HCT116 (cell line): ENCODE data around the gene EVI5L. TPM values are rescaled to one million over a fixed set of nuclear protein-coding genes. Genes with fewer than 3 reads are reported as not detected.

Source experiments
- ATAC-seq: fragments of 200-7000 bp; cut with Tn5 transposase; 2 replicates; pipeline ENCODE4 v1.9.1; 2020; ENCODE audit warnings: mild to moderate bottlenecking, moderate library complexity
- BruUV-seq: library from RNA; stranded (reverse); fragments of 400-500 nt; replicated peaks from 2 replicates; lab custom pipeline; 2021; lab: Mats Ljungman, UMichigan
- CTCF ChIA-PET: fragments of 300-600 bp; sonication (Branson Sonifier 250); formaldehyde crosslinking; loops from one replicate; lab custom pipeline; 2021; ENCODE audit warnings: antibody characterized with exemption; lab: Charles Lee
- POLR2A ChIA-PET: fragments of 300-600, 350-600 bp; sonication (Branson Sonifier 250); formaldehyde crosslinking; loops from one replicate; lab custom pipeline; 2021; ENCODE audit warnings: antibody characterized with exemption; lab: Charles Lee
- RAD21 ChIA-PET, 2 experiments: fragments of 300-600 bp; sonication (Branson Sonifier 250); formaldehyde crosslinking; loops; one replicate each; lab custom pipeline; 2023; ENCODE audit warnings: low total read pairs in 2 of 2; ENCODE audit not compliant: uncharacterized antibody in 2 of 2, unreplicated experiment in 2 of 2, low non-redundant PET in 1 of 2; lab: Charles Lee
- DNase-seq: peaks from one replicate; pipeline ENCODE4 v3.0.0-alpha.2; 2010; ENCODE audit warnings: low read depth, low spot score
- H2AFZ ChIP-seq: fragments of 200-600 bp; shearing (Covaris generic), sonication (generic); 2 replicates; pipeline ENCODE4 v1.6.1; 2017; ENCODE audit warnings: low read depth, mixed run types, mixed read lengths, antibody characterized with exemption, low read length; ENCODE audit not compliant: poor library complexity, severe bottlenecking
- H3K27ac ChIP-seq: 2 replicates; pipeline ENCODE4 v1.5.1; 2012; ENCODE audit warnings: low read depth, low read length
- H3K27me3 ChIP-seq: fragments of 200-600 bp; sonication (generic); 2 replicates; pipeline ENCODE4 v1.6.1; 2016; ENCODE audit warnings: mixed run types, low read length, mixed read lengths; ENCODE audit not compliant: insufficient read depth
- H3K36me3 ChIP-seq, 2 experiments: fragments of 200-500 bp in 1 of 2; fragments of 200-600 bp in 1 of 2; sonication (Bioruptor generic) in 1 of 2; sonication (generic) in 1 of 2; 2 replicates each; pipeline versions ENCODE4 v1.5.1 to v1.6.1; 2014 to 2016; ENCODE audit warnings: low read length in 2 of 2, inconsistent platforms in 1 of 2, mixed read lengths in 1 of 2, mixed run types in 1 of 2; ENCODE audit not compliant: insufficient read depth in 2 of 2, control insufficient read depth in 1 of 2
- H3K4me1 ChIP-seq, 2 experiments: fragments of 200-600 bp in 1 of 2; sonication (generic) in 1 of 2; 2 replicates each; pipeline versions ENCODE4 v1.5.1 to v1.6.1; 2012 to 2017; ENCODE audit warnings: low read length in 2 of 2, inconsistent platforms in 1 of 2, mild to moderate bottlenecking in 1 of 2, mixed read lengths in 1 of 2, mixed run types in 1 of 2, moderate library complexity in 1 of 2; ENCODE audit not compliant: insufficient read depth in 2 of 2, control insufficient read depth in 1 of 2
- H3K4me2 ChIP-seq: fragments of 200-600 bp; sonication (generic); 2 replicates; pipeline ENCODE4 v1.6.1; 2017; ENCODE audit warnings: mixed run types, low read length, mixed read lengths
- H3K4me3 ChIP-seq, 2 experiments: fragments of 200-600 bp in 1 of 2; sonication (generic) in 1 of 2; replicated peaks in 1 of 2; 2 replicates each; pipeline ENCODE4 v1.5.1; 2011 to 2016; ENCODE audit warnings: low read length in 2 of 2, control low read depth in 1 of 2, low read depth in 1 of 2, mild to moderate bottlenecking in 1 of 2, mixed read lengths in 1 of 2, mixed run types in 1 of 2
- H3K79me2 ChIP-seq: fragments of 200-600 bp; sonication (generic); 2 replicates; pipeline ENCODE4 v1.6.1; 2017; ENCODE audit warnings: mild to moderate bottlenecking, mixed run types, low read length, moderate library complexity, mixed read lengths; ENCODE audit not compliant: insufficient read depth
- H3K9ac ChIP-seq: fragments of 200-600 bp; sonication (generic); 2 replicates; pipeline ENCODE4 v1.6.1; 2016; ENCODE audit warnings: low read length, mixed read lengths
- H3K9me2 ChIP-seq: fragments of 200-600 bp; sonication (generic), shearing (Covaris generic); 2 replicates; pipeline ENCODE4 v1.6.1; 2017; ENCODE audit warnings: mixed run types, mild to moderate bottlenecking, moderate library complexity; ENCODE audit not compliant: insufficient read depth
- H3K9me3 ChIP-seq, 2 experiments: fragments of 200-500 bp in 1 of 2; fragments of 200-600 bp in 1 of 2; sonication (Bioruptor generic) in 1 of 2; sonication (generic) in 1 of 2; 2 replicates each; pipeline ENCODE4 v1.6.1; 2014 to 2017; ENCODE audit warnings: low read length in 2 of 2, mixed read lengths in 2 of 2, inconsistent platforms in 1 of 2, low read depth in 1 of 2, mild to moderate bottlenecking in 1 of 2, mixed run types in 1 of 2, moderate library complexity in 1 of 2; ENCODE audit not compliant: control insufficient read depth in 1 of 2, insufficient read depth in 1 of 2
- H4K20me1 ChIP-seq: fragments of 200-600 bp; sonication (generic), shearing (Covaris generic); 2 replicates; pipeline ENCODE4 v1.6.1; 2017; ENCODE audit warnings: mixed run types, mild to moderate bottlenecking, moderate library complexity; ENCODE audit not compliant: insufficient read depth
- CEBPB ChIP-seq: IDR thresholded peaks from 2 replicates; pipeline ENCODE4 v1.6.1; 2012; ENCODE audit warnings: low read depth
- ELF1 ChIP-seq: IDR thresholded peaks from 2 replicates; pipeline ENCODE4 v1.6.1; 2012; ENCODE audit warnings: low read depth, borderline replicate concordance
- EZH2 ChIP-seq: fragments of 200-600 bp; sonication (generic); IDR thresholded peaks from 2 replicates; pipeline ENCODE4 v1.6.1; 2017; ENCODE audit warnings: antibody characterized with exemption, mixed run types
- EZH2phosphoT487 ChIP-seq: fragments of 200-600 bp; IDR thresholded peaks from 2 replicates; pipeline ENCODE4 v1.6.1; 2018; ENCODE audit warnings: antibody characterized with exemption, borderline replicate concordance
- FOSL1 ChIP-seq: IDR thresholded peaks from 2 replicates; pipeline ENCODE4 v1.6.1; 2012; ENCODE audit warnings: low read depth
- POLR2A ChIP-seq: IDR thresholded peaks from 2 replicates; pipeline ENCODE4 v1.7.0; 2011; ENCODE audit warnings: borderline replicate concordance; ENCODE audit not compliant: insufficient read depth, insufficient read length; ENCODE audit errors: extremely low read depth
- TCF7L2 ChIP-seq: IDR thresholded peaks from 2 replicates; pipeline ENCODE4 v1.7.0; 2011; ENCODE audit warnings: borderline replicate concordance, inconsistent platforms; ENCODE audit not compliant: insufficient read depth, insufficient read length; ENCODE audit errors: extremely low read depth
- intact Hi-C: fragments of 100-400 bp; cut with micrococcal nuclease; formaldehyde crosslinking; loops from 2 replicates; pipeline ENCODE4 v1.10.0; 2022
- total RNA-seq: library from RNA; stranded (reverse); gene quantifications from one replicate; pipeline ENCODE4 v1.2.1, GENCODE V29; 2021; ENCODE audit not compliant: unreplicated experiment
- TF ChIP-seq, protein P1 (sequence below): IDR thresholded peaks from 2 replicates; pipeline ENCODE4 v1.6.1; 2012

Gene EVI5L
- total RNA-seq, 1 experiment from 2014 or later = 15.0 TPM

GRCh38 chr19:7864690-7865074, 34.7 kb downstream of the EVI5L start:
- intact Hi-C loops = no loop called here

DNA sequence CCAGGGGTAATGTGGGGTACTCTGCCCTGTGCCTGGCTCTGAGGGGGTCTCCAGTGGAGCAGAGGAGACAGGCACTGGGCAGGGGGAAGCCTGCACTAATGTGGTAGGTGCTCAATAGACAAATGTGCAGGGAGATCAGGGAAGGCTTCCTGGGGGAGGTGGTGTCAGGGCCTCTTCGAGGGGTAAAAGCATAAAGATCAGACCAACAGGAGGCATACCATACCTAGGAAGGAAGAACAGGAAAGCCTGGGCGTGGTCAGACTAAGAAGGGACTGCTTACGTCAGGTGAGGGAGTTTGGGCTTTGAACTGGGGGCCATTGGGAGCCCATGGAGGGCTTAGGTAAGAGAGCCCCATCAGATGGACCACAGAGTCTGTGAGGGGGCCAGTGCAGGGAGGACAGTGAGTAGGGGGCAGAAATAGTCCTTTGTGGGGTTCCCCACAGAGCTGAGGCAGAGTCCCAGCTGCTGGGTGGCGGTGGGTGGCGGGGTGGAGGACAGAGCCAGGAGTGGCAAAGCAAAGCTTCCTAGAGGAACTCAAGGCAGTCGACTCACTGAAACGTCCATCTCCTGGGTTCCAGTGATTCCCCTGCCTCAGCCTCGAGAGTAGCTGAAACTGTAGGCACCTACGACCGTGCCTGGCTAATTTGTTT, 35.4 kb downstream of the EVI5L start:
- H3K9me3 ChIP-seq = no peaks in the 10 kb centered on the region
- no peak overlapping the region; the same call in 1 of the 2 replicates for H3K4me2 ChIP-seq
- no peak for DNase-seq
- H2AFZ ChIP-seq = no peak overlapping the region
- H3K4me1 ChIP-seq = peaks cover 10 to 43% of the 10 kb centered on the region in 2 experiments
- H3K27ac ChIP-seq = no peak overlapping the region
- no TSS peak for BruUV-seq
- H3K4me3 ChIP-seq = no peak overlapping the region
- no peaks in the 10 kb centered on the region for H3K36me3 ChIP-seq
- CTCF ChIA-PET = no interaction called here
- RAD21 ChIA-PET = no interaction called here
- H3K79me2 ChIP-seq = no peaks in the 10 kb centered on the region
- ATAC-seq = no peak
- no peaks in the 10 kb centered on the region for H3K9me2 ChIP-seq
- H3K27me3 ChIP-seq = no peaks in the 10 kb centered on the region
- no peaks in the 10 kb centered on the region for H4K20me1 ChIP-seq
- POLR2A ChIA-PET = interaction anchor here (0.7 kb wide), 1 partner anchor 78 kb away, joined by 3 read pairs; the partner anchor contains the start of gene TIMM44
- intact Hi-C loops = no loop called here
- H3K9ac ChIP-seq = no peak overlapping the region
- TF ChIP-seq CEBPB (no peak), POLR2A (no peak), TCF7L2 (no peak), FOSL1 (no peak), EZH2 (no peak)
- TF ChIP-seq, protein P1, sequence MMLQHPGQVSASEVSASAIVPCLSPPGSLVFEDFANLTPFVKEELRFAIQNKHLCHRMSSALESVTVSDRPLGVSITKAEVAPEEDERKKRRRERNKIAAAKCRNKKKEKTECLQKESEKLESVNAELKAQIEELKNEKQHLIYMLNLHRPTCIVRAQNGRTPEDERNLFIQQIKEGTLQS = no peak

More at GRCh38 chr19:7864690-7865074, 34.7 kb downstream of the EVI5L start:
- TF ChIP-seq EZH2phosphoT487 = no peak
- TF ChIP-seq ELF1 = no peak
- no peak for ATAC-seq
- Histone ChIP-seq H3K79me2 (no peaks in the 10 kb centered on the region), H3K27me3 (no peaks in the 10 kb centered on the region), H3K4me3 (no peak overlapping the region), H3K27ac (no peak overlapping the region), H2AFZ (no peak overlapping the region), H3K9me2 (no peaks in the 10 kb centered on the region), H4K20me1 (no peaks in the 10 kb centered on the region), H3K36me3 (no peaks in the 10 kb centered on the region), H3K4me1 (peaks cover 10 to 35% of the 10 kb centered on the region in 2 experiments), H3K9ac (no peak overlapping the region), H3K9me3 (no peaks in the 10 kb centered on the region), H3K4me2 (no peak overlapping the region)
- no TSS peak for BruUV-seq
- no peak for DNase-seq
- ChIA-PET RAD21 (no interaction called here), CTCF (no interaction called here), POLR2A (no interaction called here)
